HepG2 (cell line): Measurements from ENCODE around the gene SLC17A5. TPM values are rescaled to one million over a fixed set of nuclear protein-coding genes. Genes with fewer than 3 reads are reported as not detected.

Experiments used
- ATAC-seq: fragments of 200-7000 bp; cut with Tn5 transposase; 3 replicates; pipeline ENCODE4 v1.9.1; 2020; ENCODE audit warnings: mild to moderate bottlenecking, moderate library complexity
- BruUV-seq: library from RNA; stranded (reverse); fragments of 400-500 nt; replicated peaks from 2 replicates; lab custom pipeline; 2021; lab: Mats Ljungman, UMichigan
- CTCF ChIA-PET: fragments of 300-600 bp; formaldehyde crosslinking; extraction: SDS; loops from one replicate; lab custom pipeline; 2021; ENCODE audit warnings: low total read pairs, inconsistent platforms, low intra/inter-chr PET ratio; lab: Yijun Ruan, JAX
- POLR2A ChIA-PET: fragments of 350-600 bp; sonication (Branson Sonifier 250); formaldehyde crosslinking; loops from one replicate; lab custom pipeline; 2020; ENCODE audit warnings: antibody characterized with exemption, inconsistent platforms; lab: Yijun Ruan, JAX
- DNase-seq: peaks from one replicate; pipeline ENCODE4 v3.0.0-alpha.2; 2015; ENCODE audit warnings: low spot score
- FAIRE-seq: peaks from 3 replicates; lab custom pipeline; 2011; peaks lifted over from hg19 to GRCh38; lab: Jason Lieb, UNC
- H2AFZ ChIP-seq: one replicate; pipeline ENCODE4 v1.6.1; 2011; ENCODE audit warnings: low read length, inconsistent platforms
- H3K27ac ChIP-seq: fragments of 300-600 bp; 3 replicates; pipeline ENCODE4 v1.8.0; 2011; ENCODE audit warnings: mixed run types, mild to moderate bottlenecking, mixed read lengths, low read length, inconsistent platforms; ENCODE audit not compliant: insufficient read depth; ENCODE audit errors: extremely low read length
- H3K27me3 ChIP-seq, 2 experiments: fragments of 200-600 bp in 1 of 2; 2 replicates in 1 of 2; 3 replicates in 1 of 2; pipeline versions ENCODE4 v1.6.0 to v1.8.0; 2011; ENCODE audit warnings: low read length in 2 of 2, mild to moderate bottlenecking in 2 of 2, moderate library complexity in 2 of 2, inconsistent platforms in 1 of 2; ENCODE audit not compliant: insufficient read depth in 2 of 2, control insufficient read depth in 1 of 2
- H3K36me3 ChIP-seq, 2 experiments: fragments of 200-600 bp in 1 of 2; replicated peaks in 1 of 2; 2 replicates in 1 of 2; 3 replicates in 1 of 2; pipeline versions ENCODE4 v1.5.1 to v1.8.0; 2011; ENCODE audit warnings: low read length in 2 of 2, inconsistent platforms in 1 of 2; ENCODE audit not compliant: insufficient read depth in 2 of 2, control insufficient read depth in 1 of 2
- H3K4me1 ChIP-seq: 2 replicates; pipeline ENCODE4 v1.5.1; 2012; ENCODE audit warnings: low read length, inconsistent platforms; ENCODE audit not compliant: insufficient read depth
- H3K4me2 ChIP-seq: 2 replicates; pipeline ENCODE4 v1.6.0; 2011; ENCODE audit warnings: low read depth, low read length, inconsistent platforms
- H3K4me3 ChIP-seq, 3 experiments: fragments of 200-600 bp in 1 of 3; sonication (generic), shearing (Covaris generic) in 1 of 3; replicated peaks in 1 of 3; 2 replicates each; pipeline ENCODE4 v1.5.1; 2011 to 2016; ENCODE audit warnings: low read length in 3 of 3, inconsistent platforms in 2 of 3, low read depth in 2 of 3, mild to moderate bottlenecking in 2 of 3, control low read depth in 1 of 3, mixed read lengths in 1 of 3; ENCODE audit not compliant: insufficient read depth in 1 of 3
- H3K79me2 ChIP-seq: one replicate; pipeline ENCODE4 v1.6.1; 2011; ENCODE audit warnings: low read length, inconsistent platforms; ENCODE audit not compliant: insufficient read depth
- H3K9ac ChIP-seq: 2 replicates; pipeline ENCODE4 v1.6.0; 2011; ENCODE audit warnings: mild to moderate bottlenecking, low read depth, low read length, inconsistent platforms; ENCODE audit not compliant: insufficient read depth
- H3K9me3 ChIP-seq: 2 replicates; pipeline ENCODE4 v1.5.1; 2012; ENCODE audit warnings: mild to moderate bottlenecking, low read length
- H4K20me1 ChIP-seq: 2 replicates; pipeline ENCODE4 v1.6.0; 2011; ENCODE audit warnings: inconsistent platforms, mild to moderate bottlenecking, low read length, moderate library complexity; ENCODE audit not compliant: insufficient read depth
- ATF7-NPFF ChIP-seq: sonication (generic); formaldehyde crosslinking; IDR thresholded peaks from 2 replicates; pipeline ENCODE4 v1.8.1; 2023; ENCODE audit warnings: mild to moderate bottlenecking, low read depth, missing genetic modification reagents, moderate library complexity
- CHCHD3 ChIP-seq: sonication (generic); formaldehyde crosslinking; IDR thresholded peaks from 2 replicates; pipeline ENCODE4 v1.8.0; 2022; ENCODE audit warnings: mild to moderate bottlenecking, missing genetic modification reagents, moderate library complexity
- MLLT10 ChIP-seq: sonication (generic); formaldehyde crosslinking; IDR thresholded peaks from 2 replicates; pipeline ENCODE4 v1.4.0; 2020; ENCODE audit warnings: missing genetic modification reagents
- PHF20 ChIP-seq: sonication (generic); formaldehyde crosslinking; IDR thresholded peaks from 2 replicates; pipeline ENCODE4 v1.5.0; 2020; ENCODE audit warnings: mild to moderate bottlenecking, missing genetic modification reagents
- PHF8 ChIP-seq: sonication (generic); formaldehyde crosslinking; IDR thresholded peaks from 2 replicates; pipeline ENCODE4 v1.5.0; 2020; ENCODE audit warnings: missing genetic modification reagents
- RFXANK ChIP-seq: IDR thresholded peaks from 2 replicates; pipeline ENCODE4 v1.6.1; 2016
- SIX1 ChIP-seq: sonication (generic); formaldehyde crosslinking; IDR thresholded peaks from 2 replicates; pipeline ENCODE4 v1.4.0; 2020; ENCODE audit warnings: missing genetic modification reagents, borderline replicate concordance
- SRF ChIP-seq: IDR thresholded peaks from 2 replicates; pipeline ENCODE4 v1.6.1; 2011; ENCODE audit warnings: mild to moderate bottlenecking, low read depth, low read length, moderate library complexity
- ZNF343 ChIP-seq: sonication (generic); formaldehyde crosslinking; IDR thresholded peaks from 2 replicates; pipeline ENCODE4 v1.4.0; 2020; ENCODE audit warnings: mild to moderate bottlenecking, missing genetic modification reagents
- ZNF547 ChIP-seq: sonication (generic); formaldehyde crosslinking; IDR thresholded peaks from 2 replicates; pipeline ENCODE4 v1.5.1; 2020; ENCODE audit warnings: mild to moderate bottlenecking, missing genetic modification reagents
- ZNF674 ChIP-seq: sonication (generic); formaldehyde crosslinking; IDR thresholded peaks from 2 replicates; pipeline ENCODE4 v1.5.0; 2020; ENCODE audit warnings: low read depth, mild to moderate bottlenecking, missing genetic modification reagents
- ZSCAN22 ChIP-seq: sonication (generic); formaldehyde crosslinking; IDR thresholded peaks from 2 replicates; pipeline ENCODE4 v1.4.0; 2020; ENCODE audit warnings: mild to moderate bottlenecking, missing genetic modification reagents
- WGBS: methylation state at CpG from one replicate; pipeline ENCODE4 v1.1.6; 2017; ENCODE audit warnings: low lambda C conversion rate; 5-methylcytosine and 5-hydroxymethylcytosine counted together
- in situ Hi-C: cut with HindIII; loops from 2 replicates; pipeline ENCODE4 v1.10.0; 2017; ENCODE audit warnings: low pct_unique_long_range_greater_than_20kb; ENCODE audit not compliant: extremely low pct_ligation_motif_present
- intact Hi-C: fragments of 100-400 bp; cut with micrococcal nuclease; formaldehyde crosslinking; loops from one replicate; pipeline ENCODE4 v1.10.0; 2022; ENCODE audit not compliant: unreplicated experiment
- polyA plus RNA-seq, 8 experiments: library from polyadenylated mRNA; depleted of rRNA in 3 of 8; stranded (reverse) in 7 of 8; unstranded in 1 of 8; fragments of >200 nt; fragmentation: Illumina TruSeq in 4 of 8; extraction: Trizol in 4 of 8; gene quantifications; 2 replicates each; pipeline versions ENCODE4 v1.2.1 to v1.2.3, GENCODE V29; 2011 to 2016; ENCODE audit warnings: low read depth in 4 of 8, missing spikeins in 1 of 8, mixed read lengths in 1 of 8; ENCODE audit not compliant: insufficient read depth in 1 of 8
- total RNA-seq, 5 experiments: library from RNA; depleted of rRNA; stranded (reverse); fragments of >200 nt; fragmentation: Illumina TruSeq; extraction: Trizol; gene quantifications; 2 replicates each; pipeline ENCODE4 v1.2.3, GENCODE V29; 2016; ENCODE audit warnings: low read depth in 1 of 5
- TF ChIP-seq, protein P1 (sequence below): sonication (generic); formaldehyde crosslinking; IDR thresholded peaks from 2 replicates; pipeline ENCODE4 v1.5.1; 2020; ENCODE audit warnings: mild to moderate bottlenecking, missing genetic modification reagents
- TF ChIP-seq, protein P2 (sequence below): sonication (generic); formaldehyde crosslinking; IDR thresholded peaks from 2 replicates; pipeline ENCODE4 v1.8.0; 2022; ENCODE audit warnings: low read depth, missing genetic modification reagents
- TF ChIP-seq, protein P3 (sequence below): fragments of 450-650 bp; IDR thresholded peaks from 2 replicates; pipeline ENCODE4 v1.6.1; 2017; ENCODE audit warnings: mild to moderate bottlenecking
- TF ChIP-seq, protein P4 (sequence below): sonication (generic); formaldehyde crosslinking; IDR thresholded peaks from 2 replicates; pipeline ENCODE4 v1.8.0; 2022; ENCODE audit warnings: missing genetic modification reagents, mild to moderate bottlenecking, moderate library complexity, borderline replicate concordance

SLC17A5 gene
- total and polyA plus RNA-seq, 2 of the 13 experiments (the other 11 are each of a cell fraction or from before 2014, with no cell fraction given) = 18.3 to 20.5 TPM

DNA sequence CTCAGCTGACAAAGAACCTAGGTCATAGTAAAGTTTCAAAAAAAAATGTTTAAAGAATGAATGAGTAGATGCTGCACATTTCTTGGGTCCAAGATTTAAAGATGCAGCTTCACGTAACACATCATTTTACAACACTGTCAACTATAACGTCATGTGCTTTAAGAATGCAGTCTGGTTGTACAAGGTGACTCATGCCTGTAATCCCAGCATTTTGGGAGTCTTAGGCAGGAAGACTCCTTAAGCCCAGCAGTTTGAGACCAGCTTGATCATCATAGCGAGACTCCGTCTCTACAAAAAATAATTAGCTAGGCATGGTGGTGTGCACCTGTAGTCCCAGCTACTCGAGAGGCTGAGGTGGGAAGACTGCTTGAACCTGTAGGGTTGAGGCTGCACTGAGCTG is 21.9 kb downstream of the SLC17A5 start:
- H4K20me1 ChIP-seq = no peaks in the 10 kb centered on the region
- in situ Hi-C loops (no loop called here), intact Hi-C loops (no loop called here)
- no peak overlapping the region for H3K4me2 ChIP-seq
- POLR2A ChIA-PET = interaction anchor here (1.2 kb wide), 1 partner anchor 21 kb away, joined by 3 read pairs; no protein-coding TSS in a partner anchor
- ATAC-seq (no peak), FAIRE-seq (no peak), DNase-seq (no peak)
- H2AFZ ChIP-seq = no peak overlapping the region
- no peaks in the 10 kb centered on the region for H3K4me1 ChIP-seq
- no peaks in the 10 kb centered on the region for H3K27me3 ChIP-seq
- TF ChIP-seq, protein P1, sequence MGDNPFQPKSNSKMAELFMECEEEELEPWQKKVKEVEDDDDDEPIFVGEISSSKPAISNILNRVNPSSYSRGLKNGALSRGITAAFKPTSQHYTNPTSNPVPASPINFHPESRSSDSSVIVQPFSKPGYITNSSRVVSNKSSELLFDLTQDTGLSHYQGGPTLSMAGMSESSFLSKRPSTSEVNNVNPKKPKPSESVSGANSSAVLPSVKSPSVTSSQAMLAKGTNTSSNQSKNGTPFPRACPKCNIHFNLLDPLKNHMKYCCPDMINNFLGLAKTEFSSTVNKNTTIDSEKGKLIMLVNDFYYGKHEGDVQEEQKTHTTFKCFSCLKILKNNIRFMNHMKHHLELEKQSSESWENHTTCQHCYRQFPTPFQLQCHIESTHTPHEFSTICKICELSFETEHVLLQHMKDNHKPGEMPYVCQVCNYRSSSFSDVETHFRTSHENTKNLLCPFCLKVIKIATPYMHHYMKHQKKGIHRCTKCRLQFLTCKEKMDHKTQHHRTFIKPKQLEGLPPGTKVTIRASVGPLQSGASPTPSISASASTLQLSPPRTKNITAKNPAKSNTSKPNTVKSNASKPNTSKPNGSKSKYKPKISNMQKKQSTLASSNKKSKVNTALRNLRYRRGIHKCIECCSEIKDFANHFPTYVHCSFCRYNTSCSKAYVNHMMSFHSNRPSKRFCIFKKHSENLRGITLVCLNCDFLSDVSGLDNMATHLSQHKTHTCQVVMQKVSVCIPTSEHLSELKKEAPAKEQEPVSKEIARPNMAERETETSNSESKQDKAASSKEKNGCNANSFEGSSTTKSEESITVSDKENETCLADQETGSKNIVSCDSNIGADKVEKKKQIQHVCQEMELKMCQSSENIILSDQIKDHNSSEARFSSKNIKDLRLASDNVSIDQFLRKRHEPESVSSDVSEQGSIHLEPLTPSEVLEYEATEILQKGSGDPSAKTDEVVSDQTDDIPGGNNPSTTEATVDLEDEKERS (CRISPR knock-in tag) = no peak
- TF ChIP-seq CHCHD3 (CRISPR knock-in tag) = no peak
- TF ChIP-seq SIX1 = no peak
- TF ChIP-seq ZSCAN22 (CRISPR knock-in tag) = no peak
- TF ChIP-seq ZNF547 (CRISPR knock-in tag) = no peak
- no peak for TF ChIP-seq PHF8 (CRISPR knock-in tag)
- TF ChIP-seq, protein P2, sequence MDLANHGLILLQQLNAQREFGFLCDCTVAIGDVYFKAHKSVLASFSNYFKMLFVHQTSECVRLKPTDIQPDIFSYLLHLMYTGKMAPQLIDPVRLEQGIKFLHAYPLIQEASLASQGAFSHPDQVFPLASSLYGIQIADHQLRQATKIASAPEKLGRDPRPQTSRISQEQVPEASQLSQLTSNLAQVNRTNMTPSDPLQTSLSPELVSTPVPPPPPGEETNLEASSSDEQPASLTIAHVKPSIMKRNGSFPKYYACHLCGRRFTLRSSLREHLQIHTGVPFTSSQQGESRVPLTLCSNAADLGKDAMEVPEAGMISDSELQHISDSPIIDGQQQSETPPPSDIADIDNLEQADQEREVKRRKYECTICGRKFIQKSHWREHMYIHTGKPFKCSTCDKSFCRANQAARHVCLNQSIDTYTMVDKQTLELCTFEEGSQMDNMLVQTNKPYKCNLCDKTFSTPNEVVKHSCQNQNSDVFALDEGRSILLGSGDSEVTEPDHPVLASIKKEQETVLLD (CRISPR knock-in tag) = no peak
- TF ChIP-seq, protein P3, sequence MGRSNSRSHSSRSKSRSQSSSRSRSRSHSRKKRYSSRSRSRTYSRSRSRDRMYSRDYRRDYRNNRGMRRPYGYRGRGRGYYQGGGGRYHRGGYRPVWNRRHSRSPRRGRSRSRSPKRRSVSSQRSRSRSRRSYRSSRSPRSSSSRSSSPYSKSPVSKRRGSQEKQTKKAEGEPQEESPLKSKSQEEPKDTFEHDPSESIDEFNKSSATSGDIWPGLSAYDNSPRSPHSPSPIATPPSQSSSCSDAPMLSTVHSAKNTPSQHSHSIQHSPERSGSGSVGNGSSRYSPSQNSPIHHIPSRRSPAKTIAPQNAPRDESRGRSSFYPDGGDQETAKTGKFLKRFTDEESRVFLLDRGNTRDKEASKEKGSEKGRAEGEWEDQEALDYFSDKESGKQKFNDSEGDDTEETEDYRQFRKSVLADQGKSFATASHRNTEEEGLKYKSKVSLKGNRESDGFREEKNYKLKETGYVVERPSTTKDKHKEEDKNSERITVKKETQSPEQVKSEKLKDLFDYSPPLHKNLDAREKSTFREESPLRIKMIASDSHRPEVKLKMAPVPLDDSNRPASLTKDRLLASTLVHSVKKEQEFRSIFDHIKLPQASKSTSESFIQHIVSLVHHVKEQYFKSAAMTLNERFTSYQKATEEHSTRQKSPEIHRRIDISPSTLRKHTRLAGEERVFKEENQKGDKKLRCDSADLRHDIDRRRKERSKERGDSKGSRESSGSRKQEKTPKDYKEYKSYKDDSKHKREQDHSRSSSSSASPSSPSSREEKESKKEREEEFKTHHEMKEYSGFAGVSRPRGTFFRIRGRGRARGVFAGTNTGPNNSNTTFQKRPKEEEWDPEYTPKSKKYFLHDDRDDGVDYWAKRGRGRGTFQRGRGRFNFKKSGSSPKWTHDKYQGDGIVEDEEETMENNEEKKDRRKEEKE = no peak
- no peak for TF ChIP-seq ATF7-NPFF (CRISPR knock-in tag)
- no peak for TF ChIP-seq SRF
- no peak for TF ChIP-seq MLLT10 (CRISPR knock-in tag)
- TF ChIP-seq, protein P4, sequence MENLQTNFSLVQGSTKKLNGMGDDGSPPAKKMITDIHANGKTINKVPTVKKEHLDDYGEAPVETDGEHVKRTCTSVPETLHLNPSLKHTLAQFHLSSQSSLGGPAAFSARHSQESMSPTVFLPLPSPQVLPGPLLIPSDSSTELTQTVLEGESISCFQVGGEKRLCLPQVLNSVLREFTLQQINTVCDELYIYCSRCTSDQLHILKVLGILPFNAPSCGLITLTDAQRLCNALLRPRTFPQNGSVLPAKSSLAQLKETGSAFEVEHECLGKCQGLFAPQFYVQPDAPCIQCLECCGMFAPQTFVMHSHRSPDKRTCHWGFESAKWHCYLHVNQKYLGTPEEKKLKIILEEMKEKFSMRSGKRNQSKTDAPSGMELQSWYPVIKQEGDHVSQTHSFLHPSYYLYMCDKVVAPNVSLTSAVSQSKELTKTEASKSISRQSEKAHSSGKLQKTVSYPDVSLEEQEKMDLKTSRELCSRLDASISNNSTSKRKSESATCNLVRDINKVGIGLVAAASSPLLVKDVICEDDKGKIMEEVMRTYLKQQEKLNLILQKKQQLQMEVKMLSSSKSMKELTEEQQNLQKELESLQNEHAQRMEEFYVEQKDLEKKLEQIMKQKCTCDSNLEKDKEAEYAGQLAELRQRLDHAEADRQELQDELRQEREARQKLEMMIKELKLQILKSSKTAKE (CRISPR knock-in tag) = no peak
- TF ChIP-seq RFXANK (CRISPR knock-in tag) = no peak
- no peak for TF ChIP-seq ZNF674
- no peak for TF ChIP-seq PHF20 (CRISPR knock-in tag)
- TF ChIP-seq ZNF343 = no peak
- H3K36me3 ChIP-seq = peaks cover 1 to 22% of the 10 kb centered on the region in 2 experiments; a peak in 4 of 5 replicates
- no peak overlapping the region for H3K9ac ChIP-seq
- H3K4me3 ChIP-seq = no peak overlapping the region
- CTCF ChIA-PET = no interaction called here
- WGBS = 97% methylated on average over 5 of the region's 5 CpGs
- BruUV-seq = no TSS peak
- no peaks in the 10 kb centered on the region for H3K9me3 ChIP-seq
- H3K79me2 ChIP-seq = no peaks in the 10 kb centered on the region
- H3K27ac ChIP-seq = no peak overlapping the region
